T-helper 17 cell (primary cell): ENCODE results near the gene CWC15. TPM values are rescaled to one million over a fixed set of nuclear protein-coding genes. Genes with fewer than 3 reads are reported as not detected.
"Not testable (repeated sequence)": the region's sequence is repeated elsewhere in the genome, so short reads cannot be mapped to it uniquely, and the experiment has no call there.

Experiments
- ATAC-seq: fragments of 150-1000 bp; cut with Tn5 transposase; 2 replicates; pipeline ENCODE4 v1.10.0; 2021; ENCODE audit warnings: mild to moderate bottlenecking, moderate library complexity
- DNase-seq, 3 donors: peaks; one replicate each; pipeline versions ENCODE4 v3.0.0 to v3.0.0-alpha.2; 2020 to 2021
- H3K9me3 ChIP-seq: one replicate; pipeline ENCODE4 v1.7.0; 2013; ENCODE audit warnings: low read length, mild to moderate bottlenecking; ENCODE audit not compliant: control insufficient read depth, poor library complexity, severe bottlenecking
- H3K27ac Mint-ChIP-seq: one replicate; pipeline ENCODE4 v1.8.0; 2022; ENCODE audit warnings: mild to moderate bottlenecking, moderate library complexity, mixed read lengths
- H3K27me3 Mint-ChIP-seq: one replicate; pipeline ENCODE4 v1.8.0; 2022; ENCODE audit warnings: mixed read lengths
- H3K36me3 Mint-ChIP-seq: one replicate; pipeline ENCODE4 v1.8.0; 2022; ENCODE audit warnings: low read depth, mixed read lengths
- H3K4me1 Mint-ChIP-seq: one replicate; pipeline ENCODE4 v1.8.0; 2022; ENCODE audit warnings: mild to moderate bottlenecking, mixed read lengths
- H3K4me3 Mint-ChIP-seq: one replicate; pipeline ENCODE4 v1.8.0; 2022; ENCODE audit warnings: mild to moderate bottlenecking, moderate library complexity, mixed read lengths
- total RNA-seq, 4 donors: library from RNA in 2 of 4; stranded (reverse) in 2 of 4; gene quantifications; one replicate each; pipeline ENCODE4 v1.2.3 and lab custom pipeline; 2022 to 2026

The CWC15 gene
- total RNA-seq = 10 to 100 TPM; 77.0 to 88.9 TPM
- total RNA-seq (lab: John Stamatoyannopoulos, UW) = 51.1 to 107 reads per million in 2 donors

GRCh38 chr11:94973099-94973968 is at the start of gene CWC15, which contains the start of gene KDM4D:
CWC15 (minus strand) TSS chr11:94973556; CDS start chr11:94972185, 1,371 bp downstream.
KDM4D (plus strand) TSS chr11:94973709; CDS start chr11:94997373, 23,664 bp downstream.
- DNase-seq (peak; percentile 86 to 89 (median 89)), ATAC-seq (peak; percentile 99)
- peaks cover 18% of the 10 kb centered on the region for H3K4me1 Mint-ChIP-seq
- H3K36me3 Mint-ChIP-seq = peaks cover 14% of the 10 kb centered on the region
- no peaks in the 10 kb centered on the region for H3K27me3 Mint-ChIP-seq
- no peaks in the 10 kb centered on the region for H3K9me3 ChIP-seq
- peak within 1 kb of the TSS; percentile 97 for H3K27ac Mint-ChIP-seq
- peak within 1 kb of the TSS; percentile 96 for H3K4me3 Mint-ChIP-seq

GRCh38 chr11:95021468-95021867 is 48.1 kb upstream of the CWC15 start:
- H3K36me3 Mint-ChIP-seq, H3K9me3 ChIP-seq, H3K27ac Mint-ChIP-seq, ATAC-seq, H3K4me3 Mint-ChIP-seq, H3K4me1 Mint-ChIP-seq, DNase-seq, H3K27me3 Mint-ChIP-seq: not testable (repeated sequence)

GRCh38 chr11:95016139-95016538 is 42.8 kb upstream of the CWC15 start:
- H3K4me1 Mint-ChIP-seq = peaks cover 2% of the 10 kb centered on the region
- no peak overlapping the region for H3K4me3 Mint-ChIP-seq
- H3K9me3 ChIP-seq = no peaks in the 10 kb centered on the region
- H3K27me3 Mint-ChIP-seq = peaks cover 30% of the 10 kb centered on the region
- ATAC-seq (no peak), DNase-seq (no peak)
- no peaks in the 10 kb centered on the region for H3K36me3 Mint-ChIP-seq
- no peak overlapping the region for H3K27ac Mint-ChIP-seq

- peaks cover 39% of the 10 kb centered on the region for H3K27me3 Mint-ChIP-seq
- no peak for DNase-seq
Measured at GRCh38 chr11:95014184-95014821, 40.9 kb upstream of the CWC15 start.

GRCh38 chr11:95011376-95011775 is 38.0 kb upstream of the CWC15 start:
- ATAC-seq (no peak), DNase-seq (no peak)
- Mint-ChIP-seq H3K27me3 (peaks cover 48% of the 10 kb centered on the region), H3K4me1 (peaks cover 1% of the 10 kb centered on the region), H3K36me3 (no peaks in the 10 kb centered on the region), H3K27ac (no peak overlapping the region), H3K4me3 (no peak overlapping the region)
- H3K9me3 ChIP-seq = no peaks in the 10 kb centered on the region

More at GRCh38 chr11:95014184-95014821, 40.9 kb upstream of the CWC15 start:
- Mint-ChIP-seq H3K27ac (no peak overlapping the region), H3K4me1 (peaks cover 2% of the 10 kb centered on the region), H3K36me3 (no peaks in the 10 kb centered on the region), H3K4me3 (no peak overlapping the region)
- no peaks in the 10 kb centered on the region for H3K9me3 ChIP-seq
- no peak for ATAC-seq

- peaks cover 2% of the 10 kb centered on the region for H3K4me1 Mint-ChIP-seq
- DNase-seq (no peak), ATAC-seq (no peak)
- no peaks in the 10 kb centered on the region for H3K36me3 Mint-ChIP-seq
- H3K4me3 Mint-ChIP-seq = no peak overlapping the region
- peaks cover 30% of the 10 kb centered on the region for H3K27me3 Mint-ChIP-seq
- peaks cover 3% of the 10 kb centered on the region for H3K9me3 ChIP-seq
- no peak overlapping the region for H3K27ac Mint-ChIP-seq
Measured at GRCh38 chr11:95005642-95006041, 32.3 kb upstream of the CWC15 start.

GRCh38 chr11:95003716-95004115 is 30.4 kb upstream of the CWC15 start:
- no peaks in the 10 kb centered on the region for H3K36me3 Mint-ChIP-seq
- H3K4me1 Mint-ChIP-seq = peaks cover 2% of the 10 kb centered on the region
- no peak for DNase-seq
- H3K27ac Mint-ChIP-seq = no peak overlapping the region
- H3K4me3 Mint-ChIP-seq = no peak overlapping the region
- ATAC-seq = no peak
- H3K27me3 Mint-ChIP-seq = peaks cover 17% of the 10 kb centered on the region
- H3K9me3 ChIP-seq = peaks cover 3% of the 10 kb centered on the region

- no peak overlapping the region for H3K27ac Mint-ChIP-seq
- H3K36me3 Mint-ChIP-seq = no peaks in the 10 kb centered on the region
- no peaks in the 10 kb centered on the region for H3K27me3 Mint-ChIP-seq
- no peak for DNase-seq
- no peak for ATAC-seq
- H3K4me1 Mint-ChIP-seq = no peaks in the 10 kb centered on the region
- H3K4me3 Mint-ChIP-seq = no peak overlapping the region
- peaks cover 3% of the 10 kb centered on the region for H3K9me3 ChIP-seq
Measured at GRCh38 chr11:94998285-94998684, 24.9 kb upstream of the CWC15 start.

- no peaks in the 10 kb centered on the region for H3K27me3 Mint-ChIP-seq
- peaks cover 3% of the 10 kb centered on the region for H3K9me3 ChIP-seq
- no peak overlapping the region for H3K4me3 Mint-ChIP-seq
- ATAC-seq = no peak
- no peaks in the 10 kb centered on the region for H3K36me3 Mint-ChIP-seq
- no peak overlapping the region for H3K27ac Mint-ChIP-seq
- no peak for DNase-seq
- no peaks in the 10 kb centered on the region for H3K4me1 Mint-ChIP-seq
Measured at GRCh38 chr11:94997437-94997836, 24.1 kb upstream of the CWC15 start.

- Mint-ChIP-seq H3K36me3 (peaks cover 2% of the 10 kb centered on the region), H3K4me1 (no peaks in the 10 kb centered on the region), H3K27ac (no peak overlapping the region), H3K27me3 (peaks cover 27% of the 10 kb centered on the region), H3K4me3 (no peak overlapping the region)
- DNase-seq (no peak), ATAC-seq (no peak)
- no peaks in the 10 kb centered on the region for H3K9me3 ChIP-seq
Measured at GRCh38 chr11:94993400-94993943, 20.1 kb upstream of the CWC15 start.

GRCh38 chr11:94988748-94989147 is 15.4 kb upstream of the CWC15 start:
- H3K36me3 Mint-ChIP-seq = peaks cover 5% of the 10 kb centered on the region
- H3K27me3 Mint-ChIP-seq = peaks cover 50% of the 10 kb centered on the region
- no peak overlapping the region for H3K4me3 Mint-ChIP-seq
- H3K9me3 ChIP-seq = no peaks in the 10 kb centered on the region
- DNase-seq = no peak
- H3K4me1 Mint-ChIP-seq = no peaks in the 10 kb centered on the region
- no peak overlapping the region for H3K27ac Mint-ChIP-seq
- ATAC-seq = no peak

- no peaks in the 10 kb centered on the region for H3K9me3 ChIP-seq
- Mint-ChIP-seq H3K4me3 (no peak overlapping the region), H3K36me3 (peaks cover 5% of the 10 kb centered on the region), H3K27me3 (peaks cover 50% of the 10 kb centered on the region), H3K4me1 (no peaks in the 10 kb centered on the region), H3K27ac (no peak overlapping the region)
- ATAC-seq = no peak
- no peak for DNase-seq
Measured at GRCh38 chr11:94987378-94987777, 14.0 kb upstream of the CWC15 start.

- ATAC-seq = no peak
- Mint-ChIP-seq H3K4me3 (no peak overlapping the region), H3K27ac (no peak overlapping the region), H3K27me3 (no peaks in the 10 kb centered on the region), H3K36me3 (peaks cover 6% of the 10 kb centered on the region), H3K4me1 (peaks cover 9% of the 10 kb centered on the region)
- H3K9me3 ChIP-seq = no peaks in the 10 kb centered on the region
- no peak for DNase-seq
Measured at GRCh38 chr11:94975599-94975998, 2.2 kb upstream of the CWC15 start.
